GM12891 (cell line): ENCODE results near the gene PPP4R4.

Source experiments
- POLR2A ChIP-seq: IDR thresholded peaks from 2 replicates; pipeline ENCODE4 v1.6.1; 2011; ENCODE audit warnings: low read depth, low read length, control low read depth
- POLR2AphosphoS5 ChIP-seq: IDR thresholded peaks from 2 replicates; pipeline ENCODE4 v1.6.1; 2011; ENCODE audit warnings: low read depth, low read length, control low read depth
- POU2F2 ChIP-seq: IDR thresholded peaks from 2 replicates; pipeline ENCODE4 v1.6.1; 2011; ENCODE audit warnings: low read depth, mild to moderate bottlenecking, control low read depth, low read length, moderate library complexity
- SPI1 ChIP-seq: IDR thresholded peaks from 2 replicates; pipeline ENCODE4 v1.6.1; 2011; ENCODE audit warnings: low read depth, low read length, control low read depth
- TAF1 ChIP-seq: IDR thresholded peaks from 2 replicates; pipeline ENCODE4 v1.6.1; 2011; ENCODE audit warnings: low read depth, low read length, control low read depth

- no peak for TF ChIP-seq POLR2AphosphoS5
- TF ChIP-seq POLR2A: no peak
- no peak for TF ChIP-seq TAF1
- TF ChIP-seq POU2F2: no peak
- TF ChIP-seq SPI1: no peak
These were observed 30.4 kb upstream of the PPP4R4 start for GRCh38 chr14:94143711-94144110.
